Esophagus muscularis mucosa (tissue), 4 donors: ENCODE measurements around the gene TBCD.

Experiments used
- EP300 ChIP-seq: sonication (generic); formaldehyde crosslinking; IDR thresholded peaks from one replicate; pipeline ENCODE4 v1.6.1; 2017; ENCODE audit warnings: antibody characterized with exemption
- POLR2A ChIP-seq: fragments of 450-650 bp; IDR thresholded peaks from one replicate; pipeline ENCODE4 v1.6.1; 2017; ENCODE audit warnings: antibody characterized with exemption, moderate library complexity, mild to moderate bottlenecking, low read depth
- TF ChIP-seq, protein P1 (sequence below), 3 experiments: fragments of 200-600 bp in 2 of 3; fragments of 450-650 bp in 1 of 3; sonication (generic) in 2 of 3; IDR thresholded peaks; one replicate each; pipeline ENCODE4 v1.5.1; 2017 to 2019; ENCODE audit warnings: antibody characterized with exemption in 3 of 3, mild to moderate bottlenecking in 2 of 3, moderate library complexity in 1 of 3

DNA sequence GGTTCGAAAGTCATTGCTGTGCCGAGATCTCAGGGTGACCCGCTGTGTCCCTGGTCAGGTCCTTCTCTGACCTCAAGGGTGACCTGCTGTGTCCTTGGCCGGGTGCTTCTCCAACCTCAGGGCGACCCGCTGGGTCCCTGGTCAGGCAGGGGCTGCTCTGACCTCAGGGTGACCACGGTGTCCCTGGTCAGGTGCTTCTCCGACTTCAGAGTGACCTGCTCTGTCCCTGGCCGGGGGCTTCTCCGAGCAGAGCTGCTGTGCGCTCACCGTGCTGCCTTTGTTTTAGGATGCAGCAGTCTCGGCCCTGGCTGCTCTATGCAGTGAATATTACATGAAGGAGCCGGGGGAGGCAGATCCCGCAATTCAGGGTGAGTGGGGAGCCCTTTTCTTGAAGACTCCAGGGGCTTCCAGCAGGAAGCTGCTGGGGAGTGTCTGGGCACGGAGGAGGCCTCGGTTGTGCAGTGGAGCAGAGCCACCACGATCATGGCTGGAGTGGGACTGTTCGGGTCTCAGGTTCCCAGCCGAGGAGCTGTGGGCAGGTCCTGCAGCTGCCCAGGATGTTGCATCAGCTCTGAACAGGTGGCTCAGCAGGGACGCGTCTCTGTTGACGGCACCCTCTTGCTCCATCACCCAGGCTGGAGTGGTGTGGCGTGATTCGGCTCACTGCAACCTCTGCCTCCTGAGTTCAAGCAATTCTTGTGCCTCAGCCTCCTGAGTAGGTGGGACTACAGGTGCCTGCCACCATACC is 171.7 kb downstream of the TBCD start:
- no peak for TF ChIP-seq POLR2A
- TF ChIP-seq, protein P1, sequence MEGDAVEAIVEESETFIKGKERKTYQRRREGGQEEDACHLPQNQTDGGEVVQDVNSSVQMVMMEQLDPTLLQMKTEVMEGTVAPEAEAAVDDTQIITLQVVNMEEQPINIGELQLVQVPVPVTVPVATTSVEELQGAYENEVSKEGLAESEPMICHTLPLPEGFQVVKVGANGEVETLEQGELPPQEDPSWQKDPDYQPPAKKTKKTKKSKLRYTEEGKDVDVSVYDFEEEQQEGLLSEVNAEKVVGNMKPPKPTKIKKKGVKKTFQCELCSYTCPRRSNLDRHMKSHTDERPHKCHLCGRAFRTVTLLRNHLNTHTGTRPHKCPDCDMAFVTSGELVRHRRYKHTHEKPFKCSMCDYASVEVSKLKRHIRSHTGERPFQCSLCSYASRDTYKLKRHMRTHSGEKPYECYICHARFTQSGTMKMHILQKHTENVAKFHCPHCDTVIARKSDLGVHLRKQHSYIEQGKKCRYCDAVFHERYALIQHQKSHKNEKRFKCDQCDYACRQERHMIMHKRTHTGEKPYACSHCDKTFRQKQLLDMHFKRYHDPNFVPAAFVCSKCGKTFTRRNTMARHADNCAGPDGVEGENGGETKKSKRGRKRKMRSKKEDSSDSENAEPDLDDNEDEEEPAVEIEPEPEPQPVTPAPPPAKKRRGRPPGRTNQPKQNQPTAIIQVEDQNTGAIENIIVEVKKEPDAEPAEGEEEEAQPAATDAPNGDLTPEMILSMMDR (IDR thresholded peaks at IDR 0.05): no peak
- TF ChIP-seq EP300: no peak
